Activated CD4-positive, alpha-beta T cell treated with anti-CD3 and anti-CD28 coated beads, Interleukin-2, Interleukin-4, amounts not matched to agents 100 ng/mL and 50 ng/mL, durations not matched to agents 16 hours and 8 hours (primary cell): ENCODE results near the gene TFPT.
"Not testable (repeated sequence)": the region's sequence is repeated elsewhere in the genome, so short reads cannot be mapped to it uniquely, and the experiment has no call there.

ENCODE experiments used
- DNase-seq: peaks from one replicate; pipeline ENCODE4 v3.0.0-alpha.2; 2020; ENCODE audit warnings: low spot score

TFPT gene

DNA sequence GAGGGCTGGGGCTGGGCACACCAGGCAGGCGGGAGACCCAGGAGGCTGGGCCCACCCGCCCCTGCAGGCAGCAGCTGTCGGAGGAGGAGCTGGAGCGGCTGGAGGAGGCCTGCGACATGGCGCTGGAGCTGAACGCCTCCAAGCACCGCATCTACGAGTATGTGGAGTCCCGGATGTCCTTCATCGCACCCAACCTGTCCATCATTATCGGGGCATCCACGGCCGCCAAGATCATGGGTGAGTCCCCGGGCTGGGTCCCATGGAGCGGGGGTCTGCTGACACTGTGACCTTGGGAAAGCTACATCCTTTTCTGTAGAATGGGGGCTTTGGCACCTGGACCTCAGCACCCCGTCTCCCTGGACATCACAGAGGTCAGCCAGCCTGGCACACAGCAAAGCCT, 8.2 kb upstream of the TFPT start:
- no peak for DNase-seq

DNA sequence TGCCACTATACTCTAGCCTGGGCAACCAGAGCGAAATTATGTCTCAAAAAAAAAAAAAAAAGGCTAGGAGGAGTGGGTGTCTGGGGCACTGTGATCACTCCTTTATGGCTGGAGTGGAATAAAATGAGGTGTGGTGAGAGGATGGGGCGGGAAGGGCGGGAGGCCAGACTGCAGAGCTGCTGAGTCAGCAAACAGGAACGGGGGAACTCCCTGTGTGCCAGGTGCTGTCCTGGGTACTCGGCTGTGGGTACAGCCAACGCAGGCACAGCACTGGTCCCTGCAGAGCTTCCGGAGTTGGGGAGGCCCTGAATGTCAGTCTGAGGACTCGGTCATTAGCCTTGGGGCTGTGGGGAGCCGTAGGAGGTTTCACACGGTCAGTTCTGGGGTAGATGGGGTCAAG, 5.8 kb upstream of the TFPT start:
- DNase-seq = no peak

DNA sequence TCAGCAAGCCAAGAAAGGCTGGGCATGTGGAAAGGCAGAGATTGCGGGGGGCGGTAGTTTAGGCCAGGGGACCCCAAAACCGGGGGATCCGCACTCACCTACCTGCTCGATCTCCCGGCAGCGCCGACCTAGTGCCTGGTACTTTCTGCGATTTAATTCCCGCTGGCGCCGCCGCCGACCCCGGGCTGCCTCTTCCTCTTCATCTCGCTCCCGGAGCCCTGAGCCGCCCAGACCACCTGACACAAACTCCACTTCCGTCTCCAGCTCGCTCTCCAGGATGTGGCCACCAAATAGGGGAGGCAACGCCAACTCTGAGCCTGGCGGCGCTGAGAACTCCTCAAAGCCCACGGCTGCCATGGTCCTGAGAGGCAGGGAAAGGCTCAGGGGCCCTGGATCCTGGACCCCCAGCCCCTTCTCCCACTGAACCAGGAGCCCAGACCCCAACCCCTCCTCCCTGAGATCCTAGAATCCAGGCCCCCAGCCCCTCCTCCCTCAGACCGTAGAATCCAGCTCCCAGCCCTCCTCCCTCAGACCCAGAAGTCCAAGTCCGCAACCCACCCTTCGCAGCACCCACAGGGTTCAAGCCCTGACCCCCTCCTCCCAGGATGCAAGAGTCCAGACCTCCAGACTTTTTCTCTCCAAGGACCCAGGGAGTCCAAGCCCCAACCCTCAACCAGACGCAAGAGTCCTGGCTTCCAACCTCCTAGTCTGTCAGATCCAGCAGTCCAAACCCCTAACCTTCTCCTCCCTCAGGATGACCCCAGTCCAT, 933 bp downstream of the TFPT start:
- DNase-seq = peak; percentile 64

DNA sequence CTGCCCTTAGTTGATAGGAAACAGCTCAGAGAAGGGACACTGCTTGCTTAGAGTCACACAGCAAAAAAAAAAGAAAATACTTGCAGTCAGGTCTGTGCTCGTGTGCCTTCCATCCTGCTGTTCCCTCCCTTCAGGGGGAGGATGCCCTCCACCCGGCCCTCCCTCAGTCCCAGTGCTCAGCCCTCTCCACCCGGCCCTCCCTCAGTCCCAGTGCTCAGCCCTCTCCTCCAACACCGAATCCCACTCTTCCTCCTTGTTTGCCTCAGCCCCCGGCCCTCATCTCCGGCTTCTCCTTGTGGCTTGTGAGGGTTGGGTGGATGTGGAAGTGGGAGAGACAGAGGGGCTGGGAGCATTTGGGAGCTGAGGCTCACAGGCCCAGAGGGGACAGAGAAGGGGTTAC, 5.8 kb downstream of the TFPT start:
- no peak for DNase-seq

DNA sequence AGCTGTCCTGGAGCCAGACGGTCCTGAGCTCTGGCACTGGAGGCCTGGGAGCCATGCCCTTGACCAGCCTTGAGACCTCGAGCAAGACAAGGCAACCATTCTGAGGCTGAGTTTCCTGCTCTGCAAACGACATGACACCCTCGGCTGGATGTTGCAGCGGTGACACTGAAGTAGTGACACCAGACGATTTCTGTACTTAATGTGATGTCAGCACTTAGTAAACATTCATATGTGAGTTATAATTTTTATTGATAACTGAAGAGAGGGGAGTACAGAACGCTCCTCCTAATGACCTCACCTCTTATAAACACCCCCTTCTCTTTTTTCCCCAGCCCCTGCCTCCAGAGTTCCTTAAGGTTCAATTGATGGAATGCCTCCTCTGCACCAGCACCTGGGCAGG, 7.0 kb downstream of the TFPT start:
- DNase-seq = no peak

DNA sequence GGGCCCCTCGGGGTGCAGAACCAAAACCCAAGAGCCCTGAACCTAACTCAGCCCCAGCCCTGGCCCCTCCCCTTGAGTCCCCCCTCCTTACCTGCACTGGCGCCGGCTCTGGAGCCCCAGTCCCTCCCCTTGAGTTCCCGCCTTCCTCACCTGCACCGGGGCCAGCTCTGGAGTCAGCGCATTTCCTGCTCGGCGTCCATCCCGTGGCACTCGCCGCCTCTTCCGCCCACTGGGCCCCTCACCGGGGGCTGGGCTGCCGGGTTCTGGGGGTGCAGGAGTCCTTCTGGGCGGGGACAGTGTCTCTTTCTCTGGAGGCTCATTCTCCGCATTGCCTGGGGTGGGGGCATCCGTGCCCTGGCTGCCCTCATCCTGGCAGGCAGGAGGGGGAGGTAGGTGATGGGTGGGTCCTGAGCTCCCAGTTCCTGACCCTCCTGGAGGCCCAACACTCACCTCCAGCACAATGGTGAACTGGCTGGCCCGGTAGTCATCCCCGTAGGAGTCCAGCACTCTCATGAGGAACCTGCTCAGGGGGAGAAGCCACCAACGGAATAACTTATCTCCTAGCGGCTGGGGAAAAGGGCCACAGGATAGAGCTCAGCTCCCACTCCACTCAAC, 7.5 kb downstream of the TFPT start:
- no peak for DNase-seq

DNA sequence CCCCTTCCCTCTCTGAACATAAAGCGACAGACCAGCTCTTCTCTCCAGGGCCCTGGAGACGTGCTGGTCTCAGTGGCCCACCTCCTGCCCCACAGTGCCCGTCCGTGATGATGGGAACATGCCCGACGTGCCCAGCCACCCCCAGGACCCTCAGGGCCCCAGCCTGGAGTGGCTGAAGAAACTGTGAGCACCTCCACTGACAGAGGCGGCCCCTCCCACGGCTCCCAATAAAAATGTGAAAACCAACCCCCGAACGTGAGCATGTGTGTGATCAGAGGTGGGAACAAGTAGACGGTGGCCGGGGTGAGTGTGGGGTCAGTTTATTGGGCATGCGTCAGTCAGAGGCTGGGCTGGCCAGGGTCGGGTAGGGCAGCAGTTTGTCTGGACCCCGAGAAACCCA, 8.7 kb downstream of the TFPT start:
- DNase-seq = no peak

DNA sequence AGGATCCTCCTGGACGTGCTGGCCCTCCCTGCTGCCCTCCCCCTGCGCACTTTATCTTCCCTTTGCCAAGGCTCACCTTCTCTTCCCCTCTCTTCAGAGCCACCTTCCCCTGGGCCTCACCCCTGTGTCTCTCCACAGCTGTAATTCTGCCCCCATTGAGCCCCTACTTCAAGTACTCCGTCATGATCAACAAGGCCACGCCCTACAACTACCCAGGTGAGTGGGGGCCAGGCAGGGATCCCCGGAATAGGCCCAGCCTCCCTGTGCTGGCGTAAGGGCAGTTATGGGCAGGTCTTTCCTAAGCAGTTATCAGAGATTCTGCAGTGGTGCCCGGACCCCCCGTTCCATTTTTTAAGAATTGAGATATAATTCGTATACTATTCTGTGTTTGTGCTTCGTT, 9.7 kb downstream of the TFPT start:
- no peak for DNase-seq

DNA sequence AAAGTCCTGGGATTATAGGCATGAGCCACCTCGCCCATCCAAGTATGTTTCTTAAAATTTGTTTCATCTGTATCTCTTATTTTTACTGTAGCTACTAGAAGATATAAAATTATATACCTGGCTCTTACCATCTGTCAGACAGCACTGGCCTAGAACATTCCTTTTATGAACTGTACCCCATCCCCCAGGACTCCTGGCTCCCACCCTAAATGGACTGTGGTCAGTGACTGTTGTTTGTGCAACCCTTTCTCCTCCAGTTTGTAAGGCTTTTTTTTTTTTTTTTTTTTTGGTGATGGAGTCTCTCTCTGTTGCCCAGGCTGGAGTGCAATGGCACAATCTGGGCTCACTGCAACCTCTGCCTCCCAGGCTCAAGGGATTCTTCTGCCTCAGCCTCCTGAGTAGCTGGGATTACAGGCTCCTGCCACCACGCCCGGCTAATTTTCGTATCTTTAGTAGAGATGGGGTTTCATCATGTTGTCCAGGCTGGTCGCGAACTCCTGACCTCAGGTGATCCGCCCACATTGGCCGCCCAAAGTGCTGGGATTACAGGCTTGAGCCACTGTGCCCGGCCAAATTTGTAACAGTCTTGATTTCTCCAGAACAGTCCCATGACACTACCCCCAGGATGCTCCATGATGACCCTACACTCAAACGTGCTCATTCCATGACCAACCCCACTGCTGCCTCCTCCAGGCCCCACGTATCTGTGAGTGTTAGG, 10.3 kb downstream of the TFPT start:
- no peak for DNase-seq

DNA sequence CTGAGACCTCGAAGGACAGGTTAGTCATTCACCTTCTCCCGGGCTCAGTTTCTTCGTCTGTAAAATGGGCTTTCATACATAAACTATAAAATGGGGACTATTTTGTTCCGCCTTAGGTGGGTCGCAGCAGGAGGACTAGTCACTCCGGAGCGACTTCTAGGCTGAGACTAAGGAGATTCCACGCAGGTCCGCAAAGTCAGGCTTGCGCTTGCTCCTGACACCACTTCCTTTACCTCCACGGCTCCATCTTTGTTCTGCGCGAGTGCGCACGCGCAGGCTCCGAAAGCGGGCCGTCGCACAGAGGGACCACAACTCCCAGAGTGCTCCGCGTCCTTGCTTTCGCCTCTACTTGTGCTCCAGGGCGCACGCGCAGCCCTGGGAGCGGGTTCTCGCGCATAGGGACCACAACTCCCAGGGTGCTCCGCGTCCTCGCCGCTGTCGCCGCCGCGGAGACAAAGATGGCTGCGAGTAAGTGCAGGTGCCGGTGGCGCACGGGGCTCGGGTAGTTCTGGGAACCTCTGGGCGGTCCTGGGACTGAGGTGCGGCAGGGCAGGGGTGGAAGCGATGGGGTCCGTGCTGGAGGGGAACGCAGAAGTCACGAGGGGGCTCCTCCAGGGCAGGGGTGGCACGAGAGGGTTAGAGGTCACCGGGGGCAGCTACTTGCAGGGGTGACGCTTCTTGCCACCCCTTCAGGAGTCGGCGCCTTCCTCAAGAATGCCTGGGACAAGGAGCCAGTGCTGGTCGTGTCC, 12.9 kb downstream of the TFPT start, which contains the start of gene NDUFA3:
TSS of gene NDUFA3 (plus strand) at position 435 of the 749 bp plus-strand sequence. CDS start at position 459, 24 bp downstream.
- DNase-seq = peak; percentile 98

DNA sequence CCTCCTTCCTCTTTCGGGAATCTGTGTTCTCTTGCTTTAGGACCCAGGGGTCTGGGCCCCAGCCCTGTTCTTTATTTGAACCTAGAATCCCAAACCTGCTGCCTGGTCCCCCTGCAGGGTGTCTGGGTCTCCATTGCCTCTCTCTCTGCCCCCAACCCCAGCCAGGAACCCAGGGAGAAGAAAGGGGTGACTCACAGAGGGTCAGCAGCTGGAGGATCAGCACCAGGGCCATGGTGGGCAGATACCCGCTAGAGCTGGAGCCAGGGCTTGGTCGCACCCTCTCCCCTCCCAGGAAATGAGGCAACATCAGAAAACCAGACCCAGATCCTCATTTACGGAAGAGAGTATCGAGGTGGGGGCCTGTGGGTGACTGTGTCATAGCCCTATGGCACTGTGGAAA, 14.9 kb downstream of the TFPT start, which contains the start of gene OSCAR:
TSS of gene OSCAR (minus strand) at position 243 of the 400 bp plus-strand sequence. CDS start at position 232, 11 bp downstream.
- DNase-seq = no peak

DNA sequence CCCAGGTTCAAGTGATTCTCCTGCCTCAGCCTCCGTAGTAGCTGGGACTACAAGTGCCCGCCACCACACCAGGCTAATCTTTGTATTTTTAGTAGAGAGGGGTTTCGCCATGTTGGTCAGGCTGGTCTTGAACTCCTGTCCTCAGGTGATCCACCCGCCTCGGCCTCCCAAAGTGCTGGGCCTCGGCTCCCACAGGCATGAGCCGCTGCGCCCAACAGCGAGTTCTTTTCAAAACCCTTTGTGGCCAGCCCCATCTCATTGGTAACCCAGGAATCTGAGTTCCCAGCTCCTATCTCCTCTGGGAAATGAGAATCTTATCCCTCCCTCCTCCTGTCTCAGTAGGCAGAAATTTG, 15.6 kb downstream of the TFPT start:
- not testable (repeated sequence) for DNase-seq

DNA sequence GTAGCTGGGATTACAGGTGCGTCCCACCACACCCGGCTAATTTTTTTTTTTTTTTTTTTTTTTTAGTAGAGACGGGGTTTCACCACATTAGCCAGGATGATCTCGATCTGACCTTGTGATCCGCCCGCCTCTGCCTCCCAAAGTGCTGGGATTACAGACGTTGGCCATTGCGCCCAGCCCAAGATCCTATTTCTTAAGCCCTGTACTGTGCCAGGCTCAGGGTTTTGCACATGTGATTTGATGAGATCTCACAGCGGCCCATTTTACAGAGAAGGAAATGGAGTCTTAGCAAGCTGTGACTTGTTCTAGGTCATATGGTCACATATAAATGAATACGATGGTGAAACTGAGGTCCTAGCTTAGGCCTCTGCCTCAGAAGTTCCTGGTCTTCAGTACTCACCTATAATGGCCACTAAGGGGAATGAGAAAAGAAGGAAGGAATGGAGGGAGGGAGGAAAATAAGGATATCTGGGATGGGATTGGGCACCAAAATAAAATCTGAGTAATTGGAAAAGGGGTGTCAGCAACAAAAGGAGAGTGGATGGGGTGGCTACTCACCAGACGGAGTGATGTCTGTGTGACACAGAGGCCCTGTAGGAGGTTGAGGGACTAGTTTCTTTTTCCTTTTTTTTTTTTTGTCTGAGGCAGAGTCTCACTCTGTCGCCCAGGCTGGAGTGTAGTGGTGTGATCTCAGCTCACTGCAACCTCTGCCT, 16.1 kb downstream of the TFPT start:
- no peak for DNase-seq

DNA sequence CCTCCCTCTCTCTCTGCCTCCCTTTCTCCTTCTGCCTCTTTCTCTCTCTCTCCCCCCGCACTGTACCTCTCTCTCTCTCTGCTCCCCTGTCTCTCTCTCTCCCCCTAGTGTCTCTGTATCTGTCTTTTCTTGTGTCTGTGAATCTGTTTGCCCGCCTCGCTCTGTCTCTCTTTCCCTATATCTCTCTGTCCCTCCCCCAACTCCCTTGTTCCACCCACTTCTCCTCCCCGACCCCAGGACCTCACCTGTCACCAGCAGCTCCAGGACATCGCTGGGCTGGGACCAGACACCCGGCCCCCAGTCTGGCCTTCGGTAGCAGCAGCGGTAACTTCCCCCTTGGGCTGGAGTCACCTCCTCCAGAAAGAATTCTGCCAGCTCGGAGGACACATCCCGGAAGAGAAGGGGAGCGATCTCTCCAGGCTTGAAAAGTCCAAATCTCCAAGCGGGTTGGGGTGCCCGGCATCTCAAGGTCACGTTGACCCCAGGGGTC, 18.8 kb downstream of the TFPT start:
- DNase-seq = peak; percentile 29

DNA sequence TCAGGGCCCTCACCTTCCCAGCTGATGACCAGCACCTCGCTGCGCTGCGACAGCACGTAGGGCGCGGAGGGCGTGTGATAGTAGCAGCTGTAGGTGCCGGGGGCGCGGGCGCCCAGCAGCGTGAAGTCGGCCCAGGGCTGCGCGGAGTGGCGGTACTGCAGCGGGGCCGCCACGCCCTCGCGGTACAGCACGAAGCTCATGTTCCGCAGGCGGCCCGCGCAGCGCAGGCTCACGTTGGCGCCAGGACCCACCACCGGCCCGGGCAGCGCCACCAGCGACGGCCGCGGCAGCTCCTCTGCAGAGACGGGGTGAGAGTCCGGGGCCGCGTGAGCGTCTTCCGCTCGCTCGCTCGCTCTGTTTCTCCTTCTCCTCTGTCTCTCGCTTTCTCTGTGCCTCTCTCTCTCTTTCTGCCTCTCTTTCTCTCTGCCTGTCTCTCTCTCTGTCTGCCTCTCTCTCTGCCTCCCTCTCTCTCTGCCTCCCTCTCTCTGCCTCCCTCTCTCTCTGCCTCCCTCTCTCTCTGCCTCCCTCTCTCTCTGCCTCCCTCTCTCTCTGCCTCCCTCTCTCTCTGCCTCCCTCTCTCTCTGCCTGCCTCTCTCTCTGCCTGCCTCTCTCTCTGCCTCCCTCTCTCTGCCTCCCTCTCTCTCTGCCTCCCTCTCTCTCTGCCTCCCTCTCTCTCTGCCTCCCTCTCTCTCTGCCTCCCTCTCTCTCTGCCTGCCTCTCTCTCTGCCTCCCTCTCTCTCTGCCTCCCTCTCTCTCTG, 19.4 kb downstream of the TFPT start:
- DNase-seq = peak; percentile 28

DNA sequence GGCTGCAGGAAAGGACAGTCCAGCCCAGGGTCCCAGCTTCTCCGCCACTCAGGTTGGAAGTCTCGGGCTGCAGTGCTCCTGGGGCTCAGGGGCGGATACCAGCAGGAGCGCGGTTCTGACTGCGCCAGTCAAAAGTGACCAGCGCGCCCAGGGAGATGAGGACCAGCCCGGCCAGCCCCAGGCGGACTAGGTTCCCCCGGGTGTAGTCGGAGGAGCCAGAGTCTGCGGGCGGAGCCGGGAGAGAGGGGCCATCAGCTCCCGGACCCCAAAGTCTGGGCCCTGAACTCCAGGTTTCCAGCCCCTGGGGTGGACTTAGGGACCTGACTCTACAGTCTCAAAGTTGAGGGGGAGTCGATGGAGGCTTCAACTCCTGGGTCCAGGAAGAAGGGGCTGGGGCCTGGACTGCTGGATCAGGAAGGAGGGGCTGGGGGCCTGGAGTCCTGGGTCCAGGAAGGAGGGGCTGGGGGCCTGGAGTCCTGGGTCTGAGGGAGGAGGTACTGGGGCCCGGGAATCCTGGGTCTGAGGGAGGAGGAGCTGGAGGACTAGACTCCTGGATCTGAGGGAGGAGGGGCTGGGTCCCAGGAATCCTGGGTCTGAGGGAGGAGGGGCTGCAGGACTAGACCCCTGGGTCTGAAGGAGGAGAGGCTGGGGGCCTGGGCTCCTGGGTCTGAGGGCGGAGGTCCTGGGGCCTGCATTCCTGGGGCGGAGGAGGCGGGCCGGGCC, 20.2 kb downstream of the TFPT start:
- no peak for DNase-seq

DNA sequence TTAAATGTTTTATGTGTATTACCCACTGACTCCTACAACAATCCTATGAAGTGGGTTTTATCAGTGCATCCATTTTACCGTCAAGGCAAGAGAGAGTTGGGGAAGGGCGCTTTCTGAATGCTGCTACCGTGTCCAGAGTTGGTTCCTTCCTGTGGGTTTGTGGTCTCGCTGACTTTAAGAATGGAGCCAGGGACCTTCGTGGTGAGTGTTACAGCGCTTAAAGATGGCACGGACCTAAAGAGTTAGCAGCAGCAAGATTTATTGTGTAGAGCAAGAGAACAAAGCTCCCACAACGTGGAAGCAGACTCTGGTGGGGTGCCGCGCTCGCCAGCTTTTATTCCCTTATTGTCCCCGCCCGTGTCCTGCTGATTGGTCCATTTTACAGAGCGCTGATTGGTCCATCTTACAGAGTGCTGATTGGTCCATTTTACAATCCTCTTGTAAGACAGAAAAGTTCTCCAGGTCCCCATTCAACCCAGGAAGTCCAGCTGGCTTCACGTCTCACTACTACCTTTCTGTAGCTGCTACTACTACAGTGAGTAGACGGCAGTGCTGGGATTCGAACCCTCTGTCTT, 20.9 kb downstream of the TFPT start:
- DNase-seq = no peak

DNA sequence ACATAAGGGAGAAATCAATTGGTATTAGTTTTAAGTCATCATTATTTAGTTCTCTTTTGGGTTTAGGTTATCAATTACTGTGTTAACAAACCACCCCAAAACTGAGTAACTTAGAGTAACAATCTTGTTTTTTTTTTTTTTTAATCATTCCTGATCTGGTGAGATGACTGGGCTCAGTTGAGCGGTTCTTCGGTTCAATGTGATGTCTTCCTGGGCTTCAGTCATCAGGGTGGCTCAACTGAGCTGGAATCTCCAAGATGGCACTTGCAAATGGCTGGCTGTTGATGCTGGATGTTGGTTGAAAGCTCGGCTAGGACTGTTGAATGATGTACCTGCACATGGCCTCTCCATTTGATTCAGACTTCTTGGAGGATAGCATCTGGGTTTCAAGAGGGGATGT, 31.0 kb downstream of the TFPT start:
- DNase-seq = no peak

DNA sequence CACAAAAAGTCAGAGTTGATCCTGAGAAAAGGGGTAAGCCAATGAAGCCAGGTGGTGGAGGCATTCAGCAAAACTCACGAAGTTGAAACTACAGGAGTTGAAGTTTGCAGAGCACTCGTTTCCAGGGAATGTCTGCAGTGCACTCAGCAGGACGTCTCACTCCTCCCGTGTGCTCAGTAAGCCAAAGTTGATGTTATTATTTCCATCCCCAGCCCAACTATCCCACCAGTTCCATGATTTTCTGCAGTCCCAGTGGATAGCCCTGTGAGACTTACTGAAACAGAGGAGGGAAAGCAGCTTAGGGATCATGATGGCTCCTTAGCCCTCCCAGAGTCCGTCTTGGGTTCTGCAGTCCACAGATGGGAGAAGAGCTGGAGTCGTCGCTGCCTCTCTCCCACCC, 34.4 kb downstream of the TFPT start, which contains the start of gene TARM1:
TSS of gene TARM1 (minus strand) at position 334 of the 400 bp plus-strand sequence. CDS start at position 309, 25 bp downstream.
- DNase-seq = no peak

DNA sequence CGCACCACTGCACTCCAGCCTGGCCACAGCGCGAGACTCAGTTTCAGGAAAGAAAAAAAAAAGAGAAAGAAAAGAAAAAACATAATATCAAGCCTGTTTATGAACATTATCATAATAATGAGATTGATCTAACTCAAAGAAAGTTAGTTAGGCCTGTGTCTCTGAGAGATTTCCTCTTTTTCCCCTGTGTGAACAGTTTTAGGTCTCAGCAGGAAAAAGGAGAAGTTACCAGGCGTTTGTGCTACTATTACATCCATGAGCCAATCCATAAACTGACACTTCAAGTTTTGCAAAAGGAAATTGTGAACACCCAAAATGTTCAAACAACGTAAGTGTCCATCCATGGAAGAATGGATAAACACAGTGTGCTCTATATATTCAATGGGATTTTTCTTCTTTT, 38.1 kb downstream of the TFPT start:
- DNase-seq = no peak
